Fibroblast of skin of scalp (primary cell): ENCODE results near the gene AREL1.

Experiments used
- DNase-seq: peaks from one replicate; pipeline ENCODE4 v3.0.0-alpha.2; 2013

The AREL1 gene

GRCh38 chr14:74697543-74697942 is 15.3 kb downstream of the AREL1 start:
- DNase-seq, result peak; percentile 71

- no peak for DNase-seq
These were observed 15.9 kb downstream of the AREL1 start for GRCh38 chr14:74697011-74697410.

- no peak for DNase-seq
These were observed 17.5 kb downstream of the AREL1 start for GRCh38 chr14:74695406-74695805.

GRCh38 chr14:74693191-74693590 is 19.7 kb downstream of the AREL1 start:
- DNase-seq, result no peak

GRCh38 chr14:74691456-74691855 is 21.4 kb downstream of the AREL1 start:
- no peak for DNase-seq

GRCh38 chr14:74685921-74686678 is 26.8 kb downstream of the AREL1 start:
- no peak for DNase-seq

- no peak for DNase-seq
These were observed 27.8 kb downstream of the AREL1 start for GRCh38 chr14:74685056-74685455.

- no peak for DNase-seq
These were observed 28.4 kb downstream of the AREL1 start for GRCh38 chr14:74684434-74684833.

- no peak for DNase-seq
These were observed 29.5 kb downstream of the AREL1 start for GRCh38 chr14:74683406-74683805.

GRCh38 chr14:74682169-74682952 is 30.5 kb downstream of the AREL1 start:
- no peak for DNase-seq

GRCh38 chr14:74675219-74675618 is 37.7 kb downstream of the AREL1 start:
- no peak for DNase-seq

GRCh38 chr14:74673768-74674167 is 39.1 kb downstream of the AREL1 start:
- DNase-seq, result no peak

- DNase-seq, result peak; percentile 60
These were observed 41.1 kb downstream of the AREL1 start for GRCh38 chr14:74671789-74672188.

GRCh38 chr14:74670726-74671411 is 42.0 kb downstream of the AREL1 start:
- peak; percentile 59 for DNase-seq

- DNase-seq, result no peak
These were observed 43.0 kb downstream of the AREL1 start for GRCh38 chr14:74669846-74670245.

GRCh38 chr14:74669256-74669655 is 43.6 kb downstream of the AREL1 start:
- no peak for DNase-seq

- no peak for DNase-seq
These were observed 45.1 kb downstream of the AREL1 start for GRCh38 chr14:74667758-74668157.

- no peak for DNase-seq
These were observed 48.2 kb downstream of the AREL1 start for GRCh38 chr14:74664717-74665116.

- DNase-seq, result no peak
These were observed 49.0 kb downstream of the AREL1 start for GRCh38 chr14:74663884-74664283.

GRCh38 chr14:74661726-74662450 is 51.0 kb downstream of the AREL1 start:
- DNase-seq, result no peak

- DNase-seq, result no peak
These were observed 52.0 kb downstream of the AREL1 start for GRCh38 chr14:74660863-74661262.

- no peak for DNase-seq
These were observed 52.7 kb downstream of the AREL1 start for GRCh38 chr14:74660167-74660566.
